CD8-positive, alpha-beta memory T cell (primary cell): ENCODE measurements around the gene UGGT2. TPM values are rescaled to one million over a fixed set of nuclear protein-coding genes. Genes with fewer than 3 reads are reported as not detected.
A peak's percentile ranks its signal among the peaks of the same experiment; 100 is the strongest.
"Not testable (repeated sequence)": the region's sequence is repeated elsewhere in the genome, so short reads cannot be mapped to it uniquely, and the experiment has no call there.

ENCODE experiments used
- CTCF ChIA-PET: fragments of 350-600 bp; sonication (Branson Sonifier 250); formaldehyde crosslinking; loops from one replicate; lab custom pipeline; 2021; ENCODE audit warnings: antibody characterized with exemption; lab: Charles Lee
- POLR2A ChIA-PET: fragments of 350-600 bp; sonication (Branson Sonifier 250); formaldehyde crosslinking; loops from one replicate; lab custom pipeline; 2021; ENCODE audit warnings: antibody characterized with exemption; lab: Charles Lee
- DNase-seq, 5 donors: peaks; one replicate each; pipeline versions ENCODE4 v3.0.0 to v3.0.0-alpha.2; 2020 to 2022; ENCODE audit warnings: mixed read lengths in 1 of 5
- H3K27ac ChIP-seq: one replicate; pipeline ENCODE4 v1.7.0; 2013; ENCODE audit warnings: low read depth, mild to moderate bottlenecking, low read length, moderate library complexity
- H3K27me3 ChIP-seq: 2 replicates; pipeline ENCODE4 v1.7.0; 2013; ENCODE audit warnings: low read length, mild to moderate bottlenecking; ENCODE audit not compliant: insufficient read depth, poor library complexity, severe bottlenecking
- H3K36me3 ChIP-seq: 2 replicates; pipeline ENCODE4 v1.7.0; 2013; ENCODE audit warnings: mild to moderate bottlenecking, low read length, moderate library complexity; ENCODE audit not compliant: insufficient read depth
- H3K4me1 ChIP-seq: 2 replicates; pipeline ENCODE4 v1.7.0; 2013; ENCODE audit warnings: mild to moderate bottlenecking, low read length, moderate library complexity; ENCODE audit not compliant: insufficient read depth
- H3K4me3 ChIP-seq: 2 replicates; pipeline ENCODE4 v1.7.0; 2013; ENCODE audit warnings: mild to moderate bottlenecking, low read length
- H3K9me3 ChIP-seq: 2 replicates; pipeline ENCODE4 v1.7.0; 2013; ENCODE audit warnings: mild to moderate bottlenecking, low read length
- H3K27ac Mint-ChIP-seq, 8 donors: one replicate each; pipeline ENCODE4 v1.8.0; 2020 to 2021; ENCODE audit warnings: mixed read lengths in 8 of 8, mild to moderate bottlenecking in 6 of 8, inconsistent platforms in 3 of 8, moderate library complexity in 3 of 8
- H3K27me3 Mint-ChIP-seq, 2 donors: one replicate each; pipeline ENCODE4 v1.8.0; 2020 to 2021; ENCODE audit warnings: mixed read lengths in 2 of 2, mild to moderate bottlenecking in 1 of 2, moderate library complexity in 1 of 2
- H3K36me3 Mint-ChIP-seq, 3 donors: one replicate each; pipeline ENCODE4 v1.8.0; 2020 to 2021; ENCODE audit warnings: mixed read lengths in 3 of 3, inconsistent platforms in 1 of 3, mild to moderate bottlenecking in 1 of 3
- H3K4me1 Mint-ChIP-seq, 3 donors: one replicate each; pipeline ENCODE4 v1.8.0; 2020 to 2021; ENCODE audit warnings: mixed read lengths in 3 of 3, inconsistent platforms in 1 of 3, mild to moderate bottlenecking in 1 of 3
- H3K4me3 Mint-ChIP-seq, 7 donors: one replicate each; pipeline ENCODE4 v1.8.0; 2020 to 2021; ENCODE audit warnings: mixed read lengths in 7 of 7, mild to moderate bottlenecking in 6 of 7, moderate library complexity in 4 of 7, inconsistent platforms in 2 of 7
- H3K9me3 Mint-ChIP-seq, 5 donors: one replicate each; pipeline ENCODE4 v1.8.0; 2020 to 2022; ENCODE audit warnings: mixed read lengths in 5 of 5, mild to moderate bottlenecking in 3 of 5, moderate library complexity in 2 of 5, inconsistent platforms in 1 of 5
- polyA plus RNA-seq: library from polyadenylated mRNA; unstranded; fragments of 300-500 nt; fragmentation: Illumina TruSeq; gene quantifications from one replicate; pipeline ENCODE4 v1.2.3, GENCODE V29; 2021
- total RNA-seq, 2 experiments: library from RNA; stranded (reverse); gene quantifications; one replicate each; pipeline ENCODE4 v1.2.3, GENCODE V29; 2021

The UGGT2 gene
- total and polyA plus RNA-seq, 3 experiments from 2014 or later: 0.13 to 0.20 TPM; not detected in 1

DNA sequence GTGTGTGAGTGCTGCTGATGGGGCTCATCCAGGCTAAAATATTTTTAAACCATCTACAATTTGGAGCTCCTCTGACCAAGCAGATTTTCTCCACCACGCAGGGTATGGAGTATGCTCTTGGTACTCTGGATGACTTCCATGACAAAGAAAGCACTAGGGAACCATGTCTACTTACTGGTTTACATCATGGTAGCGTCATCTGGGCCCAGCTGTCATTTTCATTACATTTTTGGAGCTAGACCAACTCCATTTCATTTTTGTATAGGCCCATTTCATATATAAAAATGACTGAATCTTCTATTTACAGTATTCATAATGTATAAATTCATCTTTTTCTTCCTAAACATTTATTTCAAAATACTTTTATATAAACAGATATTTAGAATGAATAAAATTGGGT lies 191.9 kb downstream of the UGGT2 start:
- H3K4me1 Mint-ChIP-seq: no peaks in the 10 kb centered on the region
- peaks cover 5% of the 10 kb centered on the region in 2 donors for H3K27me3 Mint-ChIP-seq
- Histone ChIP-seq H3K4me1 (no peaks in the 10 kb centered on the region), H3K36me3 (no peaks in the 10 kb centered on the region), H3K4me3 (no peak overlapping the region), H3K9me3 (no peaks in the 10 kb centered on the region), H3K27me3 (no peaks in the 10 kb centered on the region), H3K27ac (no peak overlapping the region)
- H3K27ac Mint-ChIP-seq: no peak overlapping the region
- H3K4me3 Mint-ChIP-seq: no peak overlapping the region
- no peaks in the 10 kb centered on the region for H3K9me3 Mint-ChIP-seq
- POLR2A ChIA-PET: no interaction called here
- CTCF ChIA-PET: no interaction called here
- DNase-seq: no peak
- H3K36me3 Mint-ChIP-seq: no peaks in the 10 kb centered on the region

DNA sequence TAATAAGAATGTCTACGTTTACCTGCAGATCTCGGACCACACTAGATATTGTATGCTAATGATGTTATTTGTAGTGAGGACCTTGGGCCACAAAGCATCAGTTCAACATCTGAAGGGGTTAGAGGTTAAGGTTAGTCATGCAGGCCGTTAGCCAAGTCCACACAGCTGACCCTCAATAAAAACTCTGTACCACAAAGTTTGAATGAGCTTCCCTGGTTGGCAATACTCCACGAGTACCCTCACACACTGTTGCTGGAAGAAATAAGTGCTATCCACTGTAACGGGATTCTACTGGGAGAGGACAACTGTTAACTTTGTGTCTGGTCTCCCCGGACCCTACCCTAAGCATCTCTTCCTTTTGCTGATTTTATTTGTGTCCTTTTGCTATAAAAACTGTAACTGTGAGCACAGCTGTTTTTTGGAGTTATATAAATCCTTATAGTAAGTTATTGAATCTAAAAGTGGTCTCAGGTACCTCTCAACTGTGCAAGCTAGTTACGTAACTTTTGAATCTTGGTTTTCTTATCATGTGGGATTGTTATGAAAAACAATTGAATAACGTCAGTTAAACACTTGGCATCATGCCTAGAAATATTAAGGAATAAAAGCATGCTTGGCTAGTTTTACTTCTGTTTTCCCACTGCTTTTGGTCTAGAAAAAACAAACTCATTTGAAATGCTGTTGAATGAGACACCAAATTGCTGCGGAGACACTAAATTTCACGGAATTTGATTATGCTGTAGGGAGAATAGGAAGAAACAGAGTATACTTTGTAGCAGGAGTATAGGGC lies 194.7 kb downstream of the UGGT2 start:
- CTCF ChIA-PET: no interaction called here

GRCh38 chr13:95845656-95846055 lies 207.5 kb downstream of the UGGT2 start:
- H3K36me3 Mint-ChIP-seq, H3K36me3 ChIP-seq, POLR2A ChIA-PET, H3K9me3 ChIP-seq, H3K4me1 Mint-ChIP-seq, H3K27ac ChIP-seq, H3K4me3 ChIP-seq, DNase-seq, H3K27ac Mint-ChIP-seq, H3K9me3 Mint-ChIP-seq, H3K4me1 ChIP-seq, H3K4me3 Mint-ChIP-seq, CTCF ChIA-PET, H3K27me3 ChIP-seq: not testable (repeated sequence)
- peaks cover 2 to 17% of the 10 kb centered on the region in 2 donors for H3K27me3 Mint-ChIP-seq

More for the DNA sequence above, 194.7 kb downstream of the UGGT2 start:
- H3K9me3 Mint-ChIP-seq: no peaks in the 10 kb centered on the region
- H3K27me3 Mint-ChIP-seq: peaks cover 2 to 5% of the 10 kb centered on the region in 2 donors
- no peaks in the 10 kb centered on the region for H3K36me3 Mint-ChIP-seq
- H3K27me3 ChIP-seq: no peaks in the 10 kb centered on the region
- no peak for DNase-seq
- H3K36me3 ChIP-seq: no peaks in the 10 kb centered on the region
- H3K9me3 ChIP-seq: no peaks in the 10 kb centered on the region
- POLR2A ChIA-PET: no interaction called here
- H3K27ac Mint-ChIP-seq: no peak overlapping the region
- no peaks in the 10 kb centered on the region for H3K4me1 Mint-ChIP-seq
- H3K4me3 ChIP-seq: no peak overlapping the region
- H3K4me1 ChIP-seq: no peaks in the 10 kb centered on the region
- H3K4me3 Mint-ChIP-seq: no peak overlapping the region
- no peak overlapping the region for H3K27ac ChIP-seq

GRCh38 chr13:95842898-95843297 lies 210.3 kb downstream of the UGGT2 start:
- no peak overlapping the region for H3K27ac ChIP-seq
- H3K36me3 ChIP-seq: no peaks in the 10 kb centered on the region
- H3K4me3 ChIP-seq: no peak overlapping the region
- no peaks in the 10 kb centered on the region for H3K27me3 ChIP-seq
- H3K4me1 ChIP-seq: no peaks in the 10 kb centered on the region
- Mint-ChIP-seq H3K27me3 (peaks cover 9 to 15% of the 10 kb centered on the region in 2 donors), H3K27ac (no peak overlapping the region), H3K4me1 (no peaks in the 10 kb centered on the region), H3K36me3 (no peaks in the 10 kb centered on the region), H3K4me3 (no peak overlapping the region), H3K9me3 (peaks cover 0 to 4% (median 0%) of the 10 kb centered on the region in 5 donors)
- DNase-seq: no peak
- CTCF ChIA-PET: no interaction called here
- no peaks in the 10 kb centered on the region for H3K9me3 ChIP-seq
- POLR2A ChIA-PET: no interaction called here

DNA sequence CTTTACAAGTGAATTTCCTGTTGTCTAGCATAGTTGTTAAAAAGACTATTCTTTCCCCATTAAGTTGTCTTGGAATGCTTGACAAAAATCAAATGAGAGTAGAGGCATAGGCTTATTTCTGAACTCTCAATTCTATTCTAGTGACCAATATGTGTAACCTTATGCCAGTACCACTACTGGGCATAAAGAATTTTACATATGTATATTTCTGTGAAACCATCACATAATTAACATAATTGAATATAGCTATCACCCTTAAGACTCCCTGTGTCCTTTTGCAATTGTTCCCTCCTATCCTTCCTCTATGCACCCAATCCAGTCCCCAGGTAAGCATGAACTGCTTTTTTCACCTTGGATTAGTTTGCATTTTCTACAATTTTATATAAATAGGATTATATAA lies 211.3 kb downstream of the UGGT2 start:
- ChIA-PET POLR2A (no interaction called here), CTCF (no interaction called here)
- Histone ChIP-seq H3K9me3 (no peaks in the 10 kb centered on the region), H3K4me3 (no peak overlapping the region), H3K36me3 (no peaks in the 10 kb centered on the region), H3K27me3 (no peaks in the 10 kb centered on the region), H3K4me1 (no peaks in the 10 kb centered on the region), H3K27ac (no peak overlapping the region)
- no peak for DNase-seq
- Mint-ChIP-seq H3K27ac (no peak overlapping the region), H3K4me1 (no peaks in the 10 kb centered on the region), H3K27me3 (peaks cover 9 to 16% of the 10 kb centered on the region in 2 donors), H3K36me3 (no peaks in the 10 kb centered on the region), H3K4me3 (no peak overlapping the region), H3K9me3 (peaks cover 0 to 4% (median 0%) of the 10 kb centered on the region in 5 donors)

GRCh38 chr13:95834134-95834765 lies 219.0 kb downstream of the UGGT2 start:
- Mint-ChIP-seq H3K36me3 (no peaks in the 10 kb centered on the region), H3K27ac (no peak overlapping the region), H3K4me1 (no peaks in the 10 kb centered on the region), H3K27me3 (peaks cover 13 to 18% of the 10 kb centered on the region in 2 donors), H3K9me3 (peaks cover 0 to 5% (median 3%) of the 10 kb centered on the region in 5 donors), H3K4me3 (no peak overlapping the region)
- no peaks in the 10 kb centered on the region for H3K36me3 ChIP-seq
- no peaks in the 10 kb centered on the region for H3K9me3 ChIP-seq
- CTCF ChIA-PET: interaction anchor here (0.6 to 6.7 kb wide), 17 partner anchors 9 to 342 kb away, joined by 3 to 73 read pairs (median 4); no protein-coding TSS in a partner anchor
- H3K4me1 ChIP-seq: no peaks in the 10 kb centered on the region
- DNase-seq: peak; percentile 29 to 69 (median 46)
- POLR2A ChIA-PET: no interaction called here
- H3K4me3 ChIP-seq: no peak overlapping the region
- H3K27ac ChIP-seq: no peak overlapping the region
- H3K27me3 ChIP-seq: peaks cover 7% of the 10 kb centered on the region

DNA sequence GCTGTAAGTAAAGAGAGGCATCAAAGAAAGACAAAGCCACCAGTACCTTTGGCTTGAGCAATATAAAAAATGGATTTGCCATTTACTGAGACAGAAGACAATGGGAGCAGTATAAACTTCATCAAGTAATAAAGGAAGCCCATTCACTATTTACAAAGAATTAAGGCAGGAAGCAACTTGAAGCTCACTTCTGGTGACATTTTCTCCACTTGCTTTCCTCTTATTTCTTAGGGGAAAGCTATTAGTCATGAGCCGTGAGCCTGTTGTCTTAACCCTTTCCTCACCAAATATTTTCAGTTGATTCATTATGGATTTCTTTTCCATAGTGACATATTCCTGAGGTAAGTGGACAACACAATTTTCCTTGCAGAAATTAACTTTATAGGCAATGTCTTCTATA lies 219.5 kb downstream of the UGGT2 start:
- H3K36me3 Mint-ChIP-seq: no peaks in the 10 kb centered on the region
- peaks cover 12 to 19% of the 10 kb centered on the region in 2 donors for H3K27me3 Mint-ChIP-seq
- no peak overlapping the region for H3K27ac ChIP-seq
- H3K27ac Mint-ChIP-seq: no peak overlapping the region
- H3K9me3 ChIP-seq: no peaks in the 10 kb centered on the region
- H3K27me3 ChIP-seq: peaks cover 7% of the 10 kb centered on the region
- no peaks in the 10 kb centered on the region for H3K4me1 Mint-ChIP-seq
- ChIA-PET POLR2A (no interaction called here), CTCF (interaction anchor here (0.6 to 6.7 kb wide), 15 partner anchors 9 to 342 kb away, joined by 3 to 73 read pairs (median 4); no protein-coding TSS in a partner anchor)
- no peak for DNase-seq
- no peaks in the 10 kb centered on the region for H3K4me1 ChIP-seq
- H3K4me3 ChIP-seq: no peak overlapping the region
- no peak overlapping the region for H3K4me3 Mint-ChIP-seq
- H3K9me3 Mint-ChIP-seq: peaks cover 0 to 5% (median 3%) of the 10 kb centered on the region in 5 donors
- no peaks in the 10 kb centered on the region for H3K36me3 ChIP-seq

DNA sequence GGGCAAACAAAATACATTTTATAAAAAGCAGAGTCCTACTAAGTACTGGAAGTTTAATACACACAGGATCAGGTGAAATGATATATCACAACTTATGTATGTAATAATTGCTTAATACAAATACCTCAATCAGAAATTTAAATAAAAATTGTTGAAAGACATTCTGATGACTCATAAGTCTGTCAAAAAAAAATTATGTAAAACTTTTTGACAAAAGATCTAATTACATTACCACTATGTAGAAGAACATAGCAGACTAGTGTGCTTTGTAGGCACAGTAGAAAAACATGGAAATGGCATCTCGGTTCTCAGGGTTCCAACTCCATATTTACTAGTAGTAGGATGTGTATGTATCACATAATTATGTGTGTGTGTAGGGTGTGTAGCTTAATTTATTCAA lies 220.1 kb downstream of the UGGT2 start:
- DNase-seq: no peak
- Mint-ChIP-seq H3K4me3 (no peak overlapping the region), H3K9me3 (peaks cover under 1 to 5% (median 1%) of the 10 kb centered on the region in 5 donors), H3K27me3 (peaks cover 10 to 19% of the 10 kb centered on the region in 2 donors), H3K36me3 (no peaks in the 10 kb centered on the region), H3K27ac (no peak overlapping the region), H3K4me1 (no peaks in the 10 kb centered on the region)
- no peaks in the 10 kb centered on the region for H3K36me3 ChIP-seq
- POLR2A ChIA-PET: no interaction called here
- peaks cover 7% of the 10 kb centered on the region for H3K27me3 ChIP-seq
- no peaks in the 10 kb centered on the region for H3K4me1 ChIP-seq
- no peak overlapping the region for H3K4me3 ChIP-seq
- no peak overlapping the region for H3K27ac ChIP-seq
- CTCF ChIA-PET: interaction anchor here (0.9 to 6.7 kb wide), 11 partner anchors 8 to 644 kb away, joined by 3 to 73 read pairs (median 4); no protein-coding TSS in a partner anchor
- no peaks in the 10 kb centered on the region for H3K9me3 ChIP-seq
